ENCODE results near the gene CHAT.

DNA sequence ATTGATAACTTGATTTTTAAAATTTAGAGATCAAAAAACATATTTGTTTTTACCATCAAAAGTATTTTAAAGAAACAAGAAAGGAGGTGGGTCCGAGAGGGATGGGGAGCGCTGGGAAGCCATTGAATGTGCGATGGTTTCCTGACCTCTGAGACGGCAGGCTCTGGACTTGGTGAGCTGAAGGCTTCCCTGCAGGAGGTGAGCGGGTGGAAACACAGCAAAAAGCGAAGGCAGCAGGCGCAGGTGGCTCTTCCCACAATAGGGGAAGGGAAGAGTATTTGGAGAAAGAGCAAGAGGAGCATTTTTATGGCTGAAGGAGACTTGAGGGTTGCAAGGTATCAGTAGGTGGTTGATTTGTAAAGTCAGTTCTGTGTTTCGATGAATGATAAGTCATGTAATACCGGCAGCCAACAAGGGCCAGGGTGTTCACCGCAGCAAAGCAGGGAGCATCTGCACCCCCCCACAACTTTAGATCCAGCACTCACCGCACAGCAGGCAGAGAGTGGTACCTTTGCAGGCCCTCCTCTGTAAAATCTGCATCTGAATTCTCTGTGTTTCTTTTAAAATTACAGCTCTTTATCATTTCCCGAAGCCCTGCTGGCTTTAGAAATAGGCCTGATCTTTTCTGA, 76.2 kb downstream of the CHAT start:
- TF ChIP-seq, protein P1, sequence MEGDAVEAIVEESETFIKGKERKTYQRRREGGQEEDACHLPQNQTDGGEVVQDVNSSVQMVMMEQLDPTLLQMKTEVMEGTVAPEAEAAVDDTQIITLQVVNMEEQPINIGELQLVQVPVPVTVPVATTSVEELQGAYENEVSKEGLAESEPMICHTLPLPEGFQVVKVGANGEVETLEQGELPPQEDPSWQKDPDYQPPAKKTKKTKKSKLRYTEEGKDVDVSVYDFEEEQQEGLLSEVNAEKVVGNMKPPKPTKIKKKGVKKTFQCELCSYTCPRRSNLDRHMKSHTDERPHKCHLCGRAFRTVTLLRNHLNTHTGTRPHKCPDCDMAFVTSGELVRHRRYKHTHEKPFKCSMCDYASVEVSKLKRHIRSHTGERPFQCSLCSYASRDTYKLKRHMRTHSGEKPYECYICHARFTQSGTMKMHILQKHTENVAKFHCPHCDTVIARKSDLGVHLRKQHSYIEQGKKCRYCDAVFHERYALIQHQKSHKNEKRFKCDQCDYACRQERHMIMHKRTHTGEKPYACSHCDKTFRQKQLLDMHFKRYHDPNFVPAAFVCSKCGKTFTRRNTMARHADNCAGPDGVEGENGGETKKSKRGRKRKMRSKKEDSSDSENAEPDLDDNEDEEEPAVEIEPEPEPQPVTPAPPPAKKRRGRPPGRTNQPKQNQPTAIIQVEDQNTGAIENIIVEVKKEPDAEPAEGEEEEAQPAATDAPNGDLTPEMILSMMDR (IDR thresholded peaks at IDR 0.05) = no peak
- no peak for TF ChIP-seq POLR2A (IDR thresholded peaks at IDR 0.05)
